HG03378 (cell line): ENCODE data around the gene KIAA1958.
"Not testable (repeated sequence)": the region's sequence is repeated elsewhere in the genome, so short reads cannot be mapped to it uniquely, and the experiment has no call there.

Source experiments
- ATAC-seq: cut with Tn5 transposase; IDR thresholded peaks from one replicate; pipeline ENCODE4 v1.9.1; 2021; ENCODE audit warnings: mild to moderate bottlenecking, moderate library complexity; ENCODE audit not compliant: unreplicated experiment

The KIAA1958 gene

GRCh38 chr9:112487799-112488340 lies 1.2 kb downstream of the KIAA1958 start:
- no peak for ATAC-seq

GRCh38 chr9:112489039-112489546 lies 2.5 kb downstream of the KIAA1958 start:
- ATAC-seq: no peak

- no peak for ATAC-seq
Observed at GRCh38 chr9:112489876-112490666, 3.4 kb downstream of the KIAA1958 start.

GRCh38 chr9:112493393-112494137 lies 6.9 kb downstream of the KIAA1958 start:
- ATAC-seq: no peak

GRCh38 chr9:112494153-112494552 lies 7.5 kb downstream of the KIAA1958 start:
- no peak for ATAC-seq

GRCh38 chr9:112495614-112496013 lies 9.0 kb downstream of the KIAA1958 start:
- no peak for ATAC-seq

- ATAC-seq: no peak
Observed at GRCh38 chr9:112496074-112496722, 9.6 kb downstream of the KIAA1958 start.

- ATAC-seq: no peak
Observed at GRCh38 chr9:112500842-112501241, 14.2 kb downstream of the KIAA1958 start.

- no peak for ATAC-seq
Observed at GRCh38 chr9:112501287-112501686, 14.7 kb downstream of the KIAA1958 start.

- ATAC-seq: no peak
Observed at GRCh38 chr9:112502175-112502946, 15.7 kb downstream of the KIAA1958 start.

- ATAC-seq: no peak
Observed at GRCh38 chr9:112503170-112503569, 16.5 kb downstream of the KIAA1958 start.

- no peak for ATAC-seq
Observed at GRCh38 chr9:112505086-112505485, 18.5 kb downstream of the KIAA1958 start.

GRCh38 chr9:112505607-112506006 lies 19.0 kb downstream of the KIAA1958 start:
- no peak for ATAC-seq

- no peak for ATAC-seq
Observed at GRCh38 chr9:112506571-112506970, 19.9 kb downstream of the KIAA1958 start.

GRCh38 chr9:112507001-112507680 lies 20.5 kb downstream of the KIAA1958 start:
- ATAC-seq: no peak

GRCh38 chr9:112508377-112508776 lies 21.8 kb downstream of the KIAA1958 start:
- ATAC-seq: no peak

- ATAC-seq: not testable (repeated sequence)
Observed at GRCh38 chr9:112512377-112512776, 25.8 kb downstream of the KIAA1958 start.

- no peak for ATAC-seq
Observed at GRCh38 chr9:112516769-112517168, 30.1 kb downstream of the KIAA1958 start.

- ATAC-seq: no peak
Observed at GRCh38 chr9:112520069-112520468, 33.4 kb downstream of the KIAA1958 start.

- ATAC-seq: no peak
Observed at GRCh38 chr9:112520656-112521055, 34.0 kb downstream of the KIAA1958 start.
